KBM-7 (cell line): ENCODE data around the gene BPIFA3.
A peak's percentile ranks its signal among the peaks of the same experiment; 100 is the strongest.

Source experiments
- DNase-seq: peaks from one replicate; pipeline ENCODE4 v3.0.0-alpha.2; 2015
- in situ Hi-C: fragments of 300-500 bp; cut with MboI; formaldehyde crosslinking; loops from 2 replicates; pipeline ENCODE4 v1.14.3; 2020; ENCODE audit warnings: low sequenced_read_pairs, low pct_unique_long_range_greater_than_20kb, mixed read lengths

The BPIFA3 gene

GRCh38 chr20:33251496-33251895, 34.3 kb downstream of the BPIFA3 start:
- in situ Hi-C loops, result no loop called here
- DNase-seq, result no peak

GRCh38 chr20:33252460-33252859, 35.3 kb downstream of the BPIFA3 start:
- no peak for DNase-seq
- in situ Hi-C loops, result no loop called here

GRCh38 chr20:33255005-33255404, 37.9 kb downstream of the BPIFA3 start:
- DNase-seq, result no peak
- in situ Hi-C loops, result no loop called here

- DNase-seq, result no peak
- in situ Hi-C loops, result no loop called here
Measured at GRCh38 chr20:33257237-33257636, 40.1 kb downstream of the BPIFA3 start.

- in situ Hi-C loops, result no loop called here
- no peak for DNase-seq
Measured at GRCh38 chr20:33259371-33259770, 42.2 kb downstream of the BPIFA3 start.

GRCh38 chr20:33261465-33261864, 44.3 kb downstream of the BPIFA3 start:
- in situ Hi-C loops, result no loop called here
- no peak for DNase-seq

GRCh38 chr20:33262658-33263065, 45.5 kb downstream of the BPIFA3 start:
- DNase-seq, result peak; percentile 57
- in situ Hi-C loops, result no loop called here

GRCh38 chr20:33263784-33264183, 46.6 kb downstream of the BPIFA3 start:
- no peak for DNase-seq
- in situ Hi-C loops, result no loop called here

GRCh38 chr20:33267701-33268100, 50.5 kb downstream of the BPIFA3 start:
- in situ Hi-C loops, result no loop called here
- DNase-seq, result no peak

GRCh38 chr20:33272155-33272873, 55.2 kb downstream of the BPIFA3 start:
- no peak for DNase-seq
- in situ Hi-C loops, result no loop called here

GRCh38 chr20:33273117-33273851, 56.1 kb downstream of the BPIFA3 start:
- DNase-seq, result no peak
- in situ Hi-C loops, result no loop called here

GRCh38 chr20:33275215-33275614, 58.1 kb downstream of the BPIFA3 start:
- in situ Hi-C loops, result no loop called here
- no peak for DNase-seq

- in situ Hi-C loops, result no loop called here
- no peak for DNase-seq
Measured at GRCh38 chr20:33275871-33276270, 58.7 kb downstream of the BPIFA3 start.

- in situ Hi-C loops, result no loop called here
- DNase-seq, result no peak
Measured at GRCh38 chr20:33276303-33277113, 59.4 kb downstream of the BPIFA3 start.
